Measurements from ENCODE around the gene FARP1.

DNA sequence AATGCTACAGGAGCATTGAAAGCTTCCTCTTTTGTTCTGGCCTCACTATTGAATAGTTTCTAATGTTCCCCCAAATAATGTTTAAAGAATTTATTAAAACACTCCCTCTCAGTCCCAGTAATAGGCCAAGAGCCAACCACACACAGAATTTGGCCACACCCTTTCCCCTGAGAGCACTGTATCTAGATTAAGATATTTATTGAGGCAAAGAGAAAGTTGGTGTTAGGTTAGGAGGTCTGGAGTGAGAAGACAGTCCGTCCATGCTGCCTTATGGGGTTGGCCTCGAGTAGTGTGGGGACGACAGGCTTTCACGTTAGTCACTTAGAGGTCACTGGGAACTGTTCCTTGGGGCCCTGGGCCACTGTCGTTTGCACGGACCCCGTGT lies 157.1 kb downstream of the FARP1 start:
- TF ChIP-seq GABPA (IDR thresholded peaks at IDR 0.05; ENCODE audit: low read depth) (no peak), POU2F2 (IDR thresholded peaks at IDR 0.05; ENCODE audit: borderline replicate concordance, low read depth, low read length) (no peak), POLR2AphosphoS5 (IDR thresholded peaks at IDR 0.05; ENCODE audit: low read length) (no peak), POLR2AphosphoS2 (IDR thresholded peaks at IDR 0.05; ENCODE audit: low read depth, low read length) (no peak)
